ENCODE data around the gene VPS45. TPM values are rescaled to one million over a fixed set of nuclear protein-coding genes. Genes with fewer than 3 reads are reported as not detected.

The VPS45 gene
- total RNA-seq, 1 donor from 2014 or later = 31.3 TPM

DNA sequence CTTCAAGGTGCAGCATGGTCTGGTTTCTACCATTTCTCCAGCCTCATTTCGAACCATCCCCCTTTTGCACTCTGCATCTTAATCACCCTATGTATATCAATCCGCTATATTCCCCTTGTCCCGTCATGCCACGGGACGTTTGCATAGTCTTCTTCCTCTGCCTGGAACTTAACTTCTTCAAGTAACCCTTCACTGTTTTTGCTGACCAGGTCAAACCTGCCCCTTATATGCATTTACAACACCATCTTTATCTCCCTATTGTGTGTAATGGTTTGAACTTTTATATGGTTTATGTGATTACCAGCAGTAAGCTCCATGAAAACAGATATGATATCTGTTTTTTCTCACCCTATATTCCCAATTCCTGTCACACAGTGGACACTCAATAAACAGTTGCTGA lies 2.3 kb downstream of the VPS45 start:
- intact Hi-C loops (cut with micrococcal nuclease) = no loop called here

DNA sequence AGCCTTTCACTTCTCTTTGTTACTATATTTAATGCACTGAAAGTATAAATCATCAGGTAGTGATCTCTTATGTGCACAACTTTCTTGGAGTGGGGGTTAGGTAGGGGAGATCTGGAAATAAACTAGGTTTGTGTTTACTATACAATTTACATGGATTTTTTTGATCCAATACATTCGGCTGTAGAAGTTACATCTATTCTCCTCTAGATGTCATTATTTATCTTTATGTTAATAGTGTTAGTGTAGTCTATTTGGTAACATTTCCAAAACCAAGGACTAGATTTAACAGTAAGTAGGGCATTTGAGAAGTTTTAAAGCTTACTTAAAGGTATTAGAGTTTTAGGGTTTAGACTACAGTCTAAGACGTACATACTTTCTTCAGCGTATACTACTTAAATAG lies 5.4 kb downstream of the VPS45 start:
- intact Hi-C loops (cut with micrococcal nuclease) = loop anchor here (1.0 kb wide), 2 partner anchors 93 to 114 kb away; no protein-coding TSS in a partner anchor

DNA sequence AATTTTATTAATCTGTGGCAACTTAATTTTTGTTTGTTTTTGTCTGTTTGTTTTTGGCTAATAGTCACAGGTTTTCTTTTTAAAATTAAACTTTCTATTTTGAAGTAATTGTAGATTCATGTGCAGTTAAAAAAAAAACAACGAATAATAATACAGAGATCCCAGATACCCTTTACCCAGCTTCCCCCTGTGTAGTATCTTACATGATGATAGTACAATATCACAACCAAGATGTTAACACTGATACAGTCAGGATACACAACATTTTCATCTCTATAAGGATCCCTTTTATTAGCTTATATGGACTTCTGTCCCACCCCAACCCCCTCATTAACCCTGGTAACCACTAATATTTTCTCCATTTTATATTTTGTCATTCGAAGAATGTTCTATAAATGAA lies 5.9 kb downstream of the VPS45 start:
- intact Hi-C loops (cut with micrococcal nuclease) = loop anchor here (1.0 kb wide), 2 partner anchors 93 to 114 kb away; no protein-coding TSS in a partner anchor

DNA sequence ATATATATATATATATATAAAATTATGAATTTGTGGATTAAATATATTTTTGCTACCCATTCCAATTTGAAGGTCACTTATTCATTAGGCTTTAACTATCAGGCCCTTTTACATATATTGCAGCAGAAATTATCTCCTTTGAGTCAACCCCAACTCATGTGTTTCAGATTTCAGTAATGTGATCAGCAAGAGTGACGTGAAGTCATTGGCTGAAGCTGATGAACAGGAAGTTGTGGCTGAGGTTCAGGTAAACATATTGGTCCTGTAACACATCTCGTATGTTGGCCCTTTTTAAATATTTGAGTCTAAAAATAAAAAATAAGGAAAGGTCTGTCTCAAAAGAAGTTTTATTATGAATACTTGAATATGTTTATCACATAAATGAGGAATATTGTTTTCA lies 8.5 kb downstream of the VPS45 start:
- intact Hi-C loops (cut with micrococcal nuclease) = no loop called here

DNA sequence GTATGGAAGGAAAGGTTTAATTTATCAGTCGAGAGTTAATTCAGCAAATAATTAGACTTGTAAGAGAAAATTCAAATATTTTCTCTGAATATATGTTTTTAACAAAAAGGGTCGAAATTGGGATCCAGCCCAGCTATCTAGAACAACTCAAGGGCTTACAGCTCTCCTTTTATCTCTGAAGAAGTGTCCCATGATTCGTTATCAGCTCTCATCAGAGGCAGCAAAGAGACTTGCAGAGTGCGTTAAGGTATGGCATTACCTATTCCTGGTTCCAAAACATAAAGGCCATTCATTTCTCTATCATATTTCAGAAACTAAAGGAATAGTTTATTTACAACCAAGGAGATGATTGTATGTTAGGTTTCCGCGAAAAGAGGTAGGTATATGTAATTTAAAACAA lies 9.4 kb downstream of the VPS45 start:
- intact Hi-C loops (cut with micrococcal nuclease) = no loop called here

DNA sequence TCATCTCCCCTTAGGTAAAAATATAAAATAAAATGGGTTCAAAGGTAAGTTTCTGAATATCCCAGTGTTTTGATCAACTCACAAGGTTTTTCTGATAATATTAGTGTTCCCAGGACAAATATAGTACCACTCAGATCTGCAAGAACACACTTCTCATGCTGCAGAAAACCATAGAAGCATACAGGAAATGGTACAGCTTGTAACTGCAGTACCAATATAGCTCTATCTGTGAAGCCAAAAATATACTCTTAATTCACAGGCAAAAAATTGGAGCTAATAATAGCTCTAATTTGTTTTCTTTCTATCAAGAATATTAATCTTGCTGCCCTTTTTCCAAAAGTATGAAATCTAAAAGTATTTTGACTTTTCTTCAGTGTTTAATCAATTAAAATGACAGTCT lies 13.2 kb downstream of the VPS45 start:
- intact Hi-C loops (cut with micrococcal nuclease) = no loop called here

DNA sequence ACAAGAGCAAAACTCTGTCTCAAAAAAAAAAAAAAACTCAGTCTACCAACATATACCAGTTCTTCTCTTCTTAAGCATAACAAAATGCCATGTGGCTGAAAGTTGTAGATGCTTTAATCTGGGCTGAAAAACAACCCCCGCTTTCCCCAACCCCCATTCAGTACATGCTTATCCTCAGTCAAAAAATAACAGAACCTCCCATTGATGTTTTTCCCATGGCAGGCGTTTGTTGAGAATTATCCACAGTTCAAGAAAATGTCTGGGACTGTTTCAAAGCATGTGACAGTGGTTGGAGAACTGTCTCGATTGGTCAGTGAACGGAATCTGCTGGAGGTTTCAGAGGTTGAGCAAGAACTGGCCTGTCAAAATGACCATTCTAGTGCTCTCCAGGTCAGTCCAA lies 14.9 kb downstream of the VPS45 start:
- intact Hi-C loops (cut with micrococcal nuclease) = no loop called here

DNA sequence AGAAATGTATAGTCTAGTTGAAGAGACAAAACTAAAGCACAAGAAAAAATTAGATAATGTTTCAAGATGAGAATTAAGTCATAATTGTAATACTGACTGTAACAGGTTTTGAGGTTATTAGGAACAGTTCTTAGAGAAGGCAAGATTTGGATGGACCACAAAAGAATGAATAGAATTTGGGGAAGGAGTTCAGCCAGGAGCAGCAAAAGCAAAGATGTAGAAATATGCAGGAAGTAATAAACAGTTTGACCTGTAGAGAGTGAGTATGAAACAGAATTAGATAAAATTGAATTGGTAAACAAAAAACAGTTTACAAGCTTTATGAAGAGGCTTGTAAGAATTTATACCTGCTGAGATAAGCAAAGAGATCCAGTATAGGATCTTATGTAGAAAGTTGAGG lies 16.3 kb downstream of the VPS45 start:
- intact Hi-C loops (cut with micrococcal nuclease) = no loop called here

DNA sequence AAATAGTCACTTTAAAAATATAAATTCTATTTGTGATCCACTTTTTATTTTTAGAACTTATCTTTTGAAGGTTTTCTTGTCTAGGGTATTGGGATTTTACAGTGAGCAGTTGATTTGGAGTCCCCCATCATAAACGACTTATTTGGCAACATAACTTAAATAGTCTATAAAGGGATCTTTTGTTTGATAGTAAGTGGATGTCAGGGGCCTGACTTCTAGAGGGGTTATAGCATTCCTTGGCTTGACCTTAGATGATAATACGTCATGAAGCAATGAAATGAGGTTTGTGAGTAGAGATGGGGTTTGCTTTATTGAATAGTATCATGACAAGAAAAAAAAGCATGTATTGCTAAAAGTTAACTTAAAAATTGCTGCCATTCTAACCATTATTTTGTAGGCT lies 17.8 kb downstream of the VPS45 start:
- intact Hi-C loops (cut with micrococcal nuclease) = no loop called here

DNA sequence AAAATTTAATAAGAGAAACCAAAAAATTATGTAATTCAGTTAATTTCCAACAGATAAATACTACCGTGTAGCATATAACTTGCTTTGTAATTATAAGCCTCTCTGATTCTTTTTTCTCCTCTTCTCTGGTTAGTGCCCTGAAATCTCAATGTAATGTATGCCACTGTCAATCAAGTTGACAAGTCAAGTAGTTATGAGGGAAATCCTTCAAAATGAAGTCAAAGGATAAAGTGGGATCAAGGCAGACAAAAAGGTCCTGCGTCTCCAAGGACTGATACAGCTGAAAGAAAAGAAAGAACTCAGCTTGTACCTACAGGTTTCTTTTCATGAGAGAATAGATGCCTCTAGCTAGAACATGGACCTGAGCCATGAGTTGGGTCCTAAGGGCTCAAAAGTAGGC lies 19.8 kb downstream of the VPS45 start:
- intact Hi-C loops (cut with micrococcal nuclease) = no loop called here

DNA sequence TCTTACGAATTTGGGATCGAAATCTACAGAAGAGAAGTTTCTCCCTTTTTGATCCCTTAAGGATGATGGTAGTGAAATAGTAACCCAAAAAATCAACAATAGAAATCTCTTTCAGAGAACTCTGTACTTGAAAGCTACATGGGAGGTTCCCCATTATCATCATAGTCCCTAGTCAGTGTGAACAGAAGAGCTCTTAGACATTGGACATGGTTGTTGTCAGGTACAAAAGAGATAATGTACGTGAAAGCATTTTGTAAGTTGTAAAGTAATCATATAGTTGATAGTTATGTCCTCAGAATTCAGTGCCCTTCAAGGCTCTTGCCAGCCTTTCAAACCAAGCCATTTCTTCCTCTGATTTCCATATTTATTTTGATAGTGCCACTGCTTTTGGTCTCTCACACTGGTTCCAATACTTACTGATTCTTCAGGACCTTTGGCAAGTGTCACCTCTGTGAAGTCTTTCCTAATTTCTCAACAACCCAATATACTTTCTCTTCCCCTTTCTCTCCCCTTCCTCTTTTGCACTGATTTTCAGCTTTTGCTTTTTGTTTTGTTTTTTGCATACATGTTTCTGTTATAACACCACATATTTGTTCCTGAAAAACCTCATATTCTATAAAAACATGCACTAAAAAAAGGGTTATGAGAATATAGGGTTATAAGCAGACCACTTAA lies 22.4 kb downstream of the VPS45 start:
- intact Hi-C loops (cut with micrococcal nuclease) = no loop called here

DNA sequence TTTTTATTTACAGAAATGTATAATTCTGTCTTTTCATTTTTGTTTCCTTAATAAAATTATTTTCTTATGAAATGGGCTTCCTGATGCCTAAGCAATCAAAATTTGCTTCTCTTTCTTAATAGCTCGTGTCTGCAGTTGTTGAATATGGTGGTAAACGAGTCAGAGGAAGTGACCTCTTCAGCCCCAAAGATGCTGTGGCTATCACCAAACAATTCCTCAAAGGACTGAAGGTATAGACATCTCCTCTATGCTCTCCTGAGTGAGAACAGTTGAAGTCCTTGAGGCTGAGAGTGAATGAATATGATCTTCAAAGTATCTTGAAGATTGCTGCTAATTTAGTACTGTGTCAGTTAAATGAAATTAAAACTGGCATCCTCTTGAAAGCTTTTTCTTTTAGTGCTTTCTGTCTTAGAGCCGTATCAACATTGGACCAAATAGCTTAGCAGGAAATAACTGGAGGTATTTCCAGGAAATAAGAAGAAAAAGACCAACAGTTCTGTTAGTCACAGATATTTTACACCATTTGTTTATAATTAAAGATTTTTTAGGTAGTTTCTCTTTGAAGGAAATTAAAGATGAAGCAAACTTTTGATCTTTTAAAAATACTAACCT lies 24.7 kb downstream of the VPS45 start:
- intact Hi-C loops (cut with micrococcal nuclease) = loop anchor here (2.0 kb wide), 1 partner anchor 19 kb away; no protein-coding TSS in a partner anchor

DNA sequence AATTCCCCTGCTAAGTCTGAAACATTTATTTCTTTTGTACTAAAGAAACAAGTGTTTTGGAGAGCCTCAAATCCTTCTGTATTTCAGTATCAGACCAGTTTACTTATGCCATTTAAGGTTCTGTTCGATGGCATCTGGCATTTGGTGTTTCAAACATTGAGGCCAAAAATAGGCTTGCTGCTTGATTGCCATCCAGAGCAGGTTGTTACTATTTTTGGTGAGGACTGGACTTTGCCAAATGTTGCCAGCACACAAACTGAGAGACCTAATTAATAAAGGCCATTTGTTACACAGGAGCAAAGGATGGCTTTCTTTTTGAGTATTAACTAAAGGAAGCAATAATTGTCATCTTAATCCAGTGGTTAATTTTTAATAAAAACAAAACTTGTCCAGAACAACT lies 26.2 kb downstream of the VPS45 start:
- intact Hi-C loops (cut with micrococcal nuclease) = loop anchor here (2.0 kb wide), 1 partner anchor 17 kb away; no protein-coding TSS in a partner anchor

DNA sequence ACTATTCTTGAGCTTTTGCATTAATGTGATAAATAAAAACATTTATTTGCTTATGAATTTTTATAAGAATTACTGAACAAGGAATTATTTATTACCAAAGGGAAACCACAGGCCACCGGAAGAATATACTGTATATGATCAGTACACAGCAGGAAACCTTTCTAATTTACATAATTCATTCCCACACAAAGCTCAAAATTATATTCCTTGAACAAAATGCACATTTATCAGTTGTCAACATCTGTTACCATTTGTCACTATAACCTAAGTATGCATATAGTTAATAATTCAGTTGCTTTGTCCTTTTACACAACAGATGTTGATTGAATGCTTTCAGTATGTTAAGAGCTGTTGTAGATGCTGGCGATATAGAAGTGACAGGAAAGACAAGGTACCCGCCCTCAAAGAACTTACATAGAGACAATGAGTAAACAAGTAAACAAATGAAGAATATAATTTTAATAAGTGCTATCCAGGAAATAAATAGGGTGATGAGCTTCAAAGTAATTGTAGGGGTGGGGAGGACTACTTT lies 27.2 kb downstream of the VPS45 start:
- intact Hi-C loops (cut with micrococcal nuclease) = no loop called here

DNA sequence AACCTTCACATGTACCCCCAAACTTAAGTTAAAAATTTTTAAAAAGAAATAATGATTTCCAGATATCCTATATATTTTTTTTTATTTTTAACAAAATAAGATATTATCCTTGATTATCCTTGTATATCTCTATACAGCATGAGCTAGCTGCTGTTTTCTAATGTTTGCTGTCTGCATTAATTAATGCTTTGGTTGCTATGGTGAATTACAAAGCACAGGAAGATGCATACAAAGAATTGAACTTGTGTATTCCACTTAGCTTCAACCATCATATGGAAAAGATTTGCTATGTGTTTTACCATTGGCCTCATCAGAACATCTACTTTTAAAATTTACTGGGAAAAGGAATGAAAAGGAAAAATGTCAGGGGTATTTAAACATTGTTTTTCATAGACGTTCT lies 35.4 kb downstream of the VPS45 start:
- intact Hi-C loops (cut with micrococcal nuclease) = no loop called here

DNA sequence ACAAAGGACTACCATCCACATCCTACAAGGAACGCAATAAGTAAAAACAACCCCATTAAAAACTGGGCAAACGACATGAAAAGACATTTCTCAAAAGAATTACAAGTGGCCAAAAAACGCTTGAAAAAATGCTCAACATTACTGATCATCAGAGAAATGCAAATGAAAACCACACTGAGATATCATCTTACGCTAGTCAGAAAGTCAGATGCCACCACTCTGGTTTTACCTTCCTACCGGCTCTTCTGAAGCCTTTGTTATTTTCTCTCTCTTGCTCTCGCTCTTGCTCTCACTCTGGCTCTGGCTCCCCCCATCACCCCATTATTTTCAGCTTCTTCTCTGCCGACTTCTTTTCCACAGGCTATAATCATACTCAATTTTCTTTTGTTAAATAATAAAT lies 38.8 kb downstream of the VPS45 start:
- intact Hi-C loops (cut with micrococcal nuclease) = no loop called here

DNA sequence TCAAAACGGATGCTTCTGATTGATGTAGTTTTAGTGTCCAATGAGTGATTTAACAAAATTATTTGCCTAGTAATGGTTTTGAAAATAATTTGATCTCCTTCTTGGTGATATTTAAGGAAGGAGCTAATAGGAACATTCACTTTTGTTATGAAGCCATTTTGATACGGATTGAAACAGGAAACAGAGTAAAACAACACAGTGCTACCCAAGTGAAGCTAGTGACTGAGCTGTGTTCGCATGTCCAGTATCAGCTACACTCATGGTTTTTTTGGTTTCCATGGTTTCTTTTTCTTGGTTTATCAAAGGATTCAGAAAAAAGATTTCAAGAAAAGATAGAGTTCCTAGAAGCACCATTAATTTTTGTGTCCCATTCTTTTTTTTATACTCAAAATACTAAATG lies 42.0 kb downstream of the VPS45 start:
- intact Hi-C loops (cut with micrococcal nuclease) = no loop called here

DNA sequence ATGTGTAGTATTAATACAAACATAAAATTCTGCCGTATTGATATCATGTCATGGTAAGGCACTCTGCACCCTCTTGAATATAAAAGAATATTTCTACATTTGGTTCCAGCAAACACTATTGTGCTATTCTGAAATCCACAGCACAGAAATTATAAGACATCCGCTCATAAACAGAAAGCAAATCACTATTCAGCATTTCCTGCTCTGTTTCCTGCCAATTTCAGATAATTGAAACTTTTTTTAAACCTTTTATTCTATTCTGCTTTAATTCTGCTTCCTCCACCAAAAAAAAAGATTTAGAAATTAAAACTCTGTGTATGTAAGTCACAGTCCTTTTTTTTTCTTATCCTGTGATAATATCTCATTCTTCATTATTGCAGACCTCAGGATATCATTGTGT lies 42.5 kb downstream of the VPS45 start:
- intact Hi-C loops (cut with micrococcal nuclease) = loop anchor here (1.0 to 2.0 kb wide), 2 partner anchors 17 to 39 kb away; partner anchors contain the start of gene PLEKHO1

DNA sequence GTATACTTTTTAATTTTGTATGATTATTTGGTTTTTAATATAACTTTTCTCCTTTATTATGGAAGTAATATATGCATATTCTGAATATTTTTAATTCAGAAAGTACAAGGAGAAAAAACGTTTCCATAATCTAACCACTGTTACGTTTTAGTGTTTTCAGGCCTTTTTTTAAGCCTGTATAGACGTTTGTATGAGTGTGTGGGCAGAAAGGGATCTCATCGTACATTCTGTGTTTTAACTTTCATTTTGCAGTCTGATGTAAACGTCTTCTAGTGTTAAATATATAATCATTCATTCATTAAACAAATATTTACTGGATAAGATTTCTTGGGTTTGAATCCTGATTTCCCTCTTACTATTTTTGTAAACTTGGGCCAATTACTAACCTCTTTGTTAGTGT lies 44.1 kb downstream of the VPS45 start:
- intact Hi-C loops (cut with micrococcal nuclease) = loop anchor here (2.0 kb wide), 1 partner anchor 19 kb away; no protein-coding TSS in a partner anchor

DNA sequence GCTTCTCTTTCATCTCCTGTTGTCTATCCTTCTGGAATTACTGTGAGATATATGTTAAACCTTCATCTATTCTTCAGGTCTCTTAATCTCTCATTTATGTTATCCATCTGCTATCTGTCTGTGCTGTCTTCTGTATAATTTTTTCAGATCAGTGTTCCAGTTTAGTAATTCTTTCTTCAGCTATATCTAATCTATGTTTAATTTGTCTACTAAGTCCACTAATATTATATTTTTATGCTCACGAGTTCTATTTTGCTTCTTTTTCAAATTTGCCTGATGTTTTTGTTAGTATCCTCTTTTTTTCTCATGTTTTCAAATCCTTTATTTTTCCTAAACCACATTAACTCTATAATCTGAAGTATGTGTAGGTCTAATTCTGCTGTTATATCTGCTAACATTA lies 47.5 kb downstream of the VPS45 start:
- intact Hi-C loops (cut with micrococcal nuclease) = no loop called here

DNA sequence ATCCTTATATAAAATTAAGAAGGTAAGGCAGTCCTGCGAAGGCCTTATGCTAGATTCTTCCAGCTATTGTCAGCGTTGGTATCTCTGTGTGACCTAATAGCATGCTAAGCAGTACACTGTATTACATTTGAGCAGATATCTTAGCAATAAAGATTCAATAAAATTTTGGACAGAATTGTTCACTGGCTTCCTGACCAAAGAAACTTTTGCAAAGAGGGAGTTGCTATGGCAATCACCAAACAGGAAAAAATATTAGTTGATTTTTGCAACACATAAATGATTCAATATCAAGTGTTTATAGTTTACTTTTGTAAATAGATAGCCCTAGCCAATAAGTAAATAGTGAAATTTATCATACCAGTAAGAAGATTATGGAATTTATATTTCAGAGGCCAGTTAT lies 51.1 kb downstream of the VPS45 start:
- intact Hi-C loops (cut with micrococcal nuclease) = no loop called here

DNA sequence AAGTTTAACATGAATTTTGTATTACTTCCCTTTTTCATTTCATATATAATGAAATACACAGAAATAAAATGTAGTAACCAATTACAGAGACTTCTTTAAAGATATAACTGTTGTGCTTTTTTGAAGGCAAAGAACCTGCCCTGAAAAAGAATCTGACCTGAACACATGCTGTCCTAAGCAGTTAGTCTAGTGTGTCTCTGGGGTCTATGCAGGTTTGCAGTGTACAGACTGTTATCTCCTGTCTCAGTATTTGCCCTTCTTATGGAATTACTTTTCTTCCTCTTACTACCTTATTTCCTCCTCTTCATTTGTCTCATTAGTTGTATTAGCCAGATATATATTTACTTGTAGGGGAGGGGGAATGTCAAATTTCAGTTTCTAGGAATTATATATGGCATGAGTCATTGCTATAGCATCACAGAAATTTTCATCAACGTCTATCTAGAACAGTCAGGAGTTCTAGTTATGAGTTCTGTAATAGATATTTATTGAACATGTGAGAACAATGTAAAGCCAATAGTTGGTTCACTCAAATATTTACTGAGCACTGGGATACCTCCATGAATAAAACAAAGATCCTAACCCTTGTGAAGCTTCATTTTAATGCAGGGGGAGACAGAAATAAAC lies 53.8 kb downstream of the VPS45 start:
- intact Hi-C loops (cut with micrococcal nuclease) = no loop called here

All from T-helper 1 cell treated with Interleukin-12 subunit alpha and Interleukin-12 subunit beta and Interleukin-4 antibody, amounts not matched to agents 30 ng/mL and 1 ng/mL, for 36 hours (primary cell).